ENCODE measurements around the gene CPNE1.

Gene CPNE1

GRCh38 chr20:35598476-35598875, 66.2 kb downstream of the CPNE1 start:
- Mint-ChIP-seq H3K36me3 (ENCODE audit: low read depth) (no peaks in the 10 kb centered on the region), H3K4me3 (peak overlapping the region in 1 of 3 experiments; percentile 5), H3K27ac (no peak overlapping the region), H3K9me3 (no peaks in the 10 kb centered on the region), H3K4me1 (no peaks in the 10 kb centered on the region), H3K27me3 (ENCODE audit: low read depth) (peaks cover 62% of the 10 kb centered on the region)
- no peak for TF ChIP-seq CTCF (IDR thresholded peaks at IDR 0.05; ENCODE audit: unreplicated experiment in 3 of 3)

- no peaks in the 10 kb centered on the region for H3K4me1 Mint-ChIP-seq
- no peaks in the 10 kb centered on the region for H3K9me3 Mint-ChIP-seq
- no peak overlapping the region for H3K27ac Mint-ChIP-seq
- no peak for TF ChIP-seq CTCF (IDR thresholded peaks at IDR 0.05; ENCODE audit: unreplicated experiment in 3 of 3)
- H3K27me3 Mint-ChIP-seq (ENCODE audit: low read depth), result peaks cover 49% of the 10 kb centered on the region
- no peak overlapping the region for H3K4me3 Mint-ChIP-seq
- H3K36me3 Mint-ChIP-seq (ENCODE audit: low read depth), result no peaks in the 10 kb centered on the region
Observed at GRCh38 chr20:35597186-35597585, 67.5 kb downstream of the CPNE1 start.

- Mint-ChIP-seq H3K27me3 (ENCODE audit: low read depth) (peaks cover 42% of the 10 kb centered on the region), H3K4me1 (no peaks in the 10 kb centered on the region), H3K9me3 (no peaks in the 10 kb centered on the region), H3K4me3 (no peak overlapping the region), H3K36me3 (ENCODE audit: low read depth) (no peaks in the 10 kb centered on the region), H3K27ac (no peak overlapping the region)
- TF ChIP-seq CTCF (IDR thresholded peaks at IDR 0.05; ENCODE audit: unreplicated experiment in 3 of 3), result no peak
Observed at GRCh38 chr20:35595901-35596300, 68.8 kb downstream of the CPNE1 start.

- Mint-ChIP-seq H3K9me3 (no peaks in the 10 kb centered on the region), H3K27me3 (ENCODE audit: low read depth) (peaks cover 38% of the 10 kb centered on the region), H3K4me3 (no peak overlapping the region), H3K4me1 (no peaks in the 10 kb centered on the region), H3K27ac (no peak overlapping the region), H3K36me3 (ENCODE audit: low read depth) (no peaks in the 10 kb centered on the region)
- no peak for TF ChIP-seq CTCF (IDR thresholded peaks at IDR 0.05; ENCODE audit: unreplicated experiment in 3 of 3)
Observed at GRCh38 chr20:35595456-35595855, 69.2 kb downstream of the CPNE1 start.

GRCh38 chr20:35592339-35592974, 72.2 kb downstream of the CPNE1 start:
- no peaks in the 10 kb centered on the region for H3K36me3 Mint-ChIP-seq (ENCODE audit: low read depth)
- H3K4me1 Mint-ChIP-seq, result no peaks in the 10 kb centered on the region
- no peak overlapping the region for H3K4me3 Mint-ChIP-seq
- no peaks in the 10 kb centered on the region for H3K9me3 Mint-ChIP-seq
- H3K27ac Mint-ChIP-seq, result no peak overlapping the region
- H3K27me3 Mint-ChIP-seq (ENCODE audit: low read depth), result peaks cover 13% of the 10 kb centered on the region
- no peak for TF ChIP-seq CTCF (IDR thresholded peaks at IDR 0.05; ENCODE audit: unreplicated experiment in 3 of 3)

GRCh38 chr20:35588397-35588796, 76.3 kb downstream of the CPNE1 start:
- TF ChIP-seq CTCF (IDR thresholded peaks at IDR 0.05; ENCODE audit: unreplicated experiment in 3 of 3), result no peak
- Mint-ChIP-seq H3K27ac (no peak overlapping the region), H3K27me3 (ENCODE audit: low read depth) (peaks cover 4% of the 10 kb centered on the region), H3K36me3 (ENCODE audit: low read depth) (no peaks in the 10 kb centered on the region), H3K4me3 (no peak overlapping the region), H3K9me3 (no peaks in the 10 kb centered on the region), H3K4me1 (no peaks in the 10 kb centered on the region)
